Kidney (tissue), 14 donors: Measurements from ENCODE around the gene PCNX3. TPM values are rescaled to one million over a fixed set of nuclear protein-coding genes. Genes with fewer than 3 reads are reported as not detected.

Experiments used
- DNase-seq, 5 donors: peaks; one replicate each; pipeline ENCODE4 v3.0.0-alpha.2; 2013 to 2020
- FAIRE-seq: peaks from 2 replicates; lab custom pipeline; 2012; peaks lifted over from hg19 to GRCh38; lab: Jason Lieb, UNC
- H3K27ac ChIP-seq, 2 donors: one replicate each; pipeline ENCODE4 v1.7.0; 2013; ENCODE audit warnings: low read depth in 2 of 2, low read length in 2 of 2, inconsistent platforms in 1 of 2
- H3K27me3 ChIP-seq: one replicate; pipeline ENCODE4 v1.7.1; 2013; ENCODE audit warnings: low read length, inconsistent platforms; ENCODE audit not compliant: control insufficient read depth, insufficient read depth
- H3K36me3 ChIP-seq, 3 donors: one replicate each; pipeline versions ENCODE4 v1.7.0 to v1.7.1; 2013; ENCODE audit warnings: low read length in 3 of 3, control low read depth in 1 of 3, inconsistent platforms in 1 of 3; ENCODE audit not compliant: insufficient read depth in 3 of 3, control insufficient read depth in 2 of 3
- H3K4me1 ChIP-seq, 3 donors: one replicate each; pipeline versions ENCODE4 v1.7.0 to v1.7.1; 2013; ENCODE audit warnings: low read length in 3 of 3, inconsistent platforms in 1 of 3, low read depth in 1 of 3; ENCODE audit not compliant: control insufficient read depth in 2 of 3, insufficient read depth in 2 of 3
- H3K4me3 ChIP-seq, 3 donors: one replicate each; pipeline versions ENCODE4 v1.7.0 to v1.8.1; 2013; ENCODE audit warnings: low read length in 3 of 3, control low read depth in 1 of 3, inconsistent platforms in 1 of 3
- H3K9ac ChIP-seq, 3 donors: one replicate each; pipeline versions ENCODE4 v1.7.0 to v1.7.1; 2013; ENCODE audit warnings: low read length in 3 of 3, control low read depth in 1 of 3, inconsistent platforms in 1 of 3
- H3K9me3 ChIP-seq, 3 donors: one replicate each; pipeline versions ENCODE4 v1.7.0 to v1.7.1; 2013; ENCODE audit warnings: low read length in 3 of 3, control low read depth in 1 of 3, inconsistent platforms in 1 of 3; ENCODE audit not compliant: control insufficient read depth in 2 of 3, insufficient read depth in 1 of 3
- CTCF ChIP-seq: IDR thresholded peaks from 3 replicates; pipeline ENCODE4 v1.5.1; 2012; ENCODE audit warnings: mild to moderate bottlenecking, moderate library complexity, borderline replicate concordance; ENCODE audit not compliant: insufficient read depth; ENCODE audit errors: extremely low read depth
- intact Hi-C: fragments of 100-400 bp; cut with DNase I; formaldehyde crosslinking; loops from one replicate; pipeline ENCODE4 v1.11.1; 2022
- polyA plus RNA-seq: library from polyadenylated mRNA; stranded (reverse); fragments of 350-450 nt; fragmentation: Illumina TruSeq; extraction: RNeasy Lipid Tissue Mini Kit (QIAGEN cat#74804); gene quantifications from one replicate; pipeline ENCODE4 v1.2.3, GENCODE V29; 2014; ENCODE audit warnings: low read depth, low replicate concordance; ENCODE audit not compliant: insufficient read depth
- total RNA-seq: library from RNA; stranded (reverse); fragmentation: NEBNext Ultra II Directional; extraction: Animal tissue kit (Norgen Biotek cat#: 25700); gene quantifications from one replicate; pipeline ENCODE4 v1.2.1, GENCODE V29; 2021
- donor health status: control.
- donor health status: control.
- donor health status: control.
- donor health status: control.
- donor health status: control.
- donor health status: DM: yes; HTN: yes; CAD: no.
- donor health status: Normal renal cell carcinoma (clear cell type).

Gene PCNX3
- total and polyA plus RNA-seq, 2 donors from 2014 or later = 13.6 to 44.4 TPM

DNA sequence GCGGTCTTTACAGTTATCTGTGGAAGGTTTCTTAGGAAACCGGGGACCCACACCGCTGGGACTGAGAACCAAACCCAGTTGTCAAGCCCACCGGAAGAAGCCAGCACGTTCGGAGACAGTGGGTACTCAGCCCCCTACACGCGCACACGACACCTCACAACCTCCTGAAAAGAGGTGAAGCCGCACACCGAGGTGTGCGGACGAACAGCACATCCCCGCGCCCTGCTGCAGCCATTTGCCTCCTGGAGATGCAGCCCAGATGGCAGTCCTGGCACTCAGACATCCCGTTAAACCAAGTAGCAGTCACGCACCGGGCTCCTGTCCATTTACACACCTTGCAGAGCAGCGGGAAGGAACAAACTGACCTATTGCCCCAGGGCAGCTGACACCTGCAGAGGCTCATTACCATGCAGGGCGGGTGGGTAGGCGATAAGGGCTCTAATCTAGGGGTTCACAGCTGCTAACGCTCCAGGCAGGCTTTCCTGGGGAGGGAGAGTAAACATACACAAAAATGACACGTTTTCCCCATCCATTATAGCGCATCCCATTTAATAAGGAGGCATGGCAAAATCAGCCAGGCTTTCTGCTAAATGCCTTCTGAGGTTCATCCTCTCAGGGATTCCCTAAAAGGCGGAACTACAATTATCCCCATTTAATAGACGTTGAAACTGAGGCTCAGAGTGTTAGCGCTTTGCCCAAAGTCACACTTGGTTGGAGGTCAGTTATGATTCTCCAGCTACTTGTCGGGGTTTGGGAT is 40.6 kb upstream of the PCNX3 start:
- no peaks in the 10 kb centered on the region for H3K36me3 ChIP-seq
- H3K9ac ChIP-seq = peak overlapping the region in 2 of 3 donors; percentile 48 to 77
- peak overlapping the region; percentile 71 to 89 for H3K27ac ChIP-seq
- no peaks in the 10 kb centered on the region for H3K9me3 ChIP-seq
- H3K27me3 ChIP-seq = no peaks in the 10 kb centered on the region
- no peak for FAIRE-seq
- H3K4me1 ChIP-seq = peaks cover 0 to 45% (median 19%) of the 10 kb centered on the region in 3 donors
- intact Hi-C loops = no loop called here
- TF ChIP-seq CTCF = no peak
- peak overlapping the region; percentile 2 to 80 (median 68) for H3K4me3 ChIP-seq
- DNase-seq = peak in 2 of 5 donors; percentile 63 to 86

DNA sequence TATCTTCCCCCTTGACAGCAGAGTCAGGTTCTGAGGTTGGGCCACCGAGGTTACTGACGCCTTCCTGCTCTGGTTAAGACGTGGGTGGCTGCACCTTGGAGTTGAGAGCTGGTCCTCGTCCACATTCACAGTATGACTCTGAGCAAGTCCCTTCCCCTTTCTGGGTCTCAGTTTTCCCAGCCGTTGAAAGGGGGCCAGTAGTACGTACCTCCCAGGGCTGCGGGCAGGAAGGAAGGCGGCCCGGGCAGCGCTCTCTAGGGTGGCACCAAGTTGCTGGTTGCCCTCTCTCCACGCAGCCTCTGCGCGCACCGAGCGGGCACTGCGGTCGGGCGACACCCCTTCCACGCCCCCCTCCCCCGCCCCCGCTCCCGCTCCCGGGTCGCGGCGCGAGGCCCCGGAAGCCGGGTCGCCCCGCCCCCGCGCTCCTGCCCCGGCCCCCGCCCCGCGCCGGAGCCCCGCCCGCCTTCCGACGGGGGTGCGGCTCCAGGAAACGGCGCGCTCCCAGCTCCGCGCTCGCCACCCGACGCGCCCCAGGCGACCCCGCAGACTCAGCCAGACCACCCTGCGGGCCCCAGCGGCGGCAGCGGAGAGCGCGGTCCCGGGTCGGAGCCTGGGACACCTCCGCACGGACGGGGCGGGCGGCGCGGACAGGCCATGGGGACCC is 39.9 kb upstream of the PCNX3 start, which contains the start of gene EHBP1L1:
EHBP1L1 (plus strand) TSS at position 486 of the 664 bp plus-strand sequence. CDS start 250 bp downstream, outside the sequence.
- no peaks in the 10 kb centered on the region for H3K27me3 ChIP-seq
- TF ChIP-seq CTCF = no peak
- H3K4me3 ChIP-seq = peak within 1 kb of the TSS; percentile 2 to 80 (median 68)
- intact Hi-C loops = no loop called here
- peak within 1 kb of the TSS; percentile 85 to 89 for H3K27ac ChIP-seq
- DNase-seq (peak in 3 of 5 donors; percentile 75 to 90 (median 79)), FAIRE-seq (no peak)
- peaks cover 0 to 45% (median 19%) of the 10 kb centered on the region in 3 donors for H3K4me1 ChIP-seq
- no peaks in the 10 kb centered on the region for H3K9me3 ChIP-seq
- H3K9ac ChIP-seq = peak within 1 kb of the TSS in 2 of 3 donors; percentile 48 to 77
- H3K36me3 ChIP-seq = peaks cover 0 to 5% (median 0%) of the 10 kb centered on the region in 3 donors

- intact Hi-C loops = no loop called here
- peak overlapping the region in 2 of 3 donors; percentile 17 to 51 for H3K9ac ChIP-seq
- H3K36me3 ChIP-seq = peaks cover 0 to 5% (median 0%) of the 10 kb centered on the region in 3 donors
- FAIRE-seq (no peak), DNase-seq (peak in 2 of 5 donors; percentile 79 to 89)
- H3K4me3 ChIP-seq = peak overlapping the region in 2 of 3 donors; percentile 50 to 59
- H3K27me3 ChIP-seq = no peaks in the 10 kb centered on the region
- H3K27ac ChIP-seq = peak overlapping the region; percentile 59 to 85
- H3K9me3 ChIP-seq = no peaks in the 10 kb centered on the region
- H3K4me1 ChIP-seq = peaks cover 0 to 38% (median 13%) of the 10 kb centered on the region in 3 donors
- TF ChIP-seq CTCF = no peak
Measured at GRCh38 chr11:65576232-65576866, 39.2 kb upstream of the PCNX3 start.
